Measurements from ENCODE around the gene DNAH2.

Gene DNAH2

GRCh38 chr17:7818026-7818425 lies 100.5 kb downstream of the DNAH2 start:
- ChIA-PET POLR2A (no interaction called here), CTCF (no interaction called here)
- TF ChIP-seq SUZ12 (IDR thresholded peaks at IDR 0.05) (no peak), CTBP1 (IDR thresholded peaks at IDR 0.05; ENCODE audit: borderline replicate concordance) (no peak), ARNT (IDR thresholded peaks at IDR 0.05) (no peak)
- no peak for DNase-seq (ENCODE audit: extremely low spot score)

GRCh38 chr17:7818746-7819645 lies 101.5 kb downstream of the DNAH2 start:
- POLR2A ChIA-PET = interaction anchor here (1.0 kb wide), 1 partner anchor 14 kb away, joined by 3 read pairs; the partner anchor contains the start of gene KDM6B
- no peak for DNase-seq (ENCODE audit: extremely low spot score)
- CTCF ChIA-PET = interaction anchor here (0.6 kb wide), 1 partner anchor 739 kb away, joined by 4 read pairs; the partner anchor contains the start of gene CLEC10A
- no peak for TF ChIP-seq PKNOX1 (IDR thresholded peaks at IDR 0.05)
- TF ChIP-seq FOXA1 (IDR thresholded peaks at IDR 0.05) = no peak
- TF ChIP-seq ZNF384 (IDR thresholded peaks at IDR 0.05) = no peak
- no peak for TF ChIP-seq LEF1 (IDR thresholded peaks at IDR 0.05; ENCODE audit: borderline replicate concordance)
- no peak for TF ChIP-seq SP1 (IDR thresholded peaks at IDR 0.05)
- no peak for TF ChIP-seq ARNT (IDR thresholded peaks at IDR 0.05)
- TF ChIP-seq BHLHE40 (IDR thresholded peaks at IDR 0.05; ENCODE audit: borderline replicate concordance) = no peak
- TF ChIP-seq SUZ12 (IDR thresholded peaks at IDR 0.05) = no peak
- TF ChIP-seq L3MBTL2 (conservative IDR thresholded peaks at IDR 0.05) = no peak

- POLR2A ChIA-PET = interaction anchor here (1.0 kb wide), 1 partner anchor 13 kb away, joined by 3 read pairs; the partner anchor contains the start of gene KDM6B
- TF ChIP-seq SP1 (IDR thresholded peaks at IDR 0.05) (no peak), NFRKB (IDR thresholded peaks at IDR 0.05) (no peak), LEF1 (IDR thresholded peaks at IDR 0.05; ENCODE audit: borderline replicate concordance) (no peak), SUZ12 (IDR thresholded peaks at IDR 0.05) (no peak), CTBP1 (IDR thresholded peaks at IDR 0.05; ENCODE audit: borderline replicate concordance) (no peak), ZNF384 (IDR thresholded peaks at IDR 0.05) (no peak), FOXK2 (IDR thresholded peaks at IDR 0.05) (no peak), FOXA1 (IDR thresholded peaks at IDR 0.05) (no peak), TARDBP (IDR thresholded peaks at IDR 0.05) (no peak), ELF4 (IDR thresholded peaks at IDR 0.05) (no peak), ARNT (IDR thresholded peaks at IDR 0.05) (no peak), PKNOX1 (IDR thresholded peaks at IDR 0.05) (no peak)
- DNase-seq (ENCODE audit: extremely low spot score) = no peak
- CTCF ChIA-PET = no interaction called here
These were observed 102.7 kb downstream of the DNAH2 start for GRCh38 chr17:7820231-7820630.

DNA sequence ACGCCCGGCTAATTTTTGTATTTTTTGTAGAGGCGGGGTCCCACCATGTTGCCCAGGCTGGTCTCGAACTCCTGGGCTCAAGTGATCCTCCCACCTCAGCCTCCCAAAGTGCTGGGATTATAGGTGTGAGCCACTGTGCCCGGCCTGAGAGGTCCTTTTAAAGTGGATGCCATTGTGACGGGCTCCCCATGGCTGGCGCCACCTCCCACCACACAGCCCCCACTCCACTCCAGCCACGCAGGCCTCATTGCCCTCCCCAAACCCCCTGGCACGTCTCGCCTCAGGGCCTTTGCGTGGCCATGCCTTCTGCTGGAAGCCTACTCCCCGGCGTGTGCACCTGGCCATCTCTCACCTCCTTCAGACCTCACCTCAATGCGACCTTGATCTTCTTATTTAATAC lies 104.6 kb downstream of the DNAH2 start:
- POLR2A ChIA-PET = no interaction called here
- no peak for TF ChIP-seq SP1 (IDR thresholded peaks at IDR 0.05)
- TF ChIP-seq FOXM1 (IDR thresholded peaks at IDR 0.05; ENCODE audit: borderline replicate concordance) = no peak
- no peak for DNase-seq (ENCODE audit: extremely low spot score)
- CTCF ChIA-PET = interaction anchor here (0.6 to 1.0 kb wide), 2 partner anchors 79 to 196 kb away, joined by 3 read pairs; no protein-coding TSS in a partner anchor

- POLR2A ChIA-PET = no interaction called here
These were observed 106.0 kb downstream of the DNAH2 start for GRCh38 chr17:7823581-7824001.

GRCh38 chr17:7824021-7824924 lies 106.7 kb downstream of the DNAH2 start:
- POLR2A ChIA-PET = interaction anchor here (0.9 to 1.8 kb wide), 2 partner anchors 33 to 108 kb away, joined by 3 to 12 read pairs; partner anchors contain the start of genes CNTROB, NAA38 and TRAPPC1
- DNase-seq (ENCODE audit: extremely low spot score) = no peak
- CTCF ChIA-PET = interaction anchor here (0.6 to 1.8 kb wide), 5 partner anchors 10 to 656 kb away, joined by 3 to 11 read pairs (median 3); partner anchors contain the start of genes KDM6B, NAA38 and RNF227
- TF ChIP-seq HDGF (IDR thresholded peaks at IDR 0.05; ENCODE audit: borderline replicate concordance) = no peak

More at GRCh38 chr17:7823581-7824001, 106.0 kb downstream of the DNAH2 start:
- TF ChIP-seq ARNT (IDR thresholded peaks at IDR 0.05) (no peak), CTBP1 (IDR thresholded peaks at IDR 0.05; ENCODE audit: borderline replicate concordance) (no peak), TARDBP (IDR thresholded peaks at IDR 0.05) (no peak), FOXK2 (IDR thresholded peaks at IDR 0.05) (no peak)
- CTCF ChIA-PET = interaction anchor here (0.6 to 1.3 kb wide), 4 partner anchors 9 to 657 kb away, joined by 3 to 6 read pairs (median 4); no protein-coding TSS in a partner anchor
- no peak for DNase-seq (ENCODE audit: extremely low spot score)

Data from HEK293T (cell line).